Stimulated activated CD4-positive, alpha-beta T cell treated with anti-CD3 and anti-CD28 coated beads, TNF-alpha, amount 100 ng/mL, for 24 hours (primary cell): ENCODE results near the gene CNP.
"Not testable (repeated sequence)": the region's sequence is repeated elsewhere in the genome, so short reads cannot be mapped to it uniquely, and the experiment has no call there.

Source experiments
- DNase-seq, 3 experiments: peaks; one replicate each; pipeline ENCODE4 v3.0.0-alpha.2; 2020; ENCODE audit warnings: low read depth in 3 of 3

CNP gene

DNA sequence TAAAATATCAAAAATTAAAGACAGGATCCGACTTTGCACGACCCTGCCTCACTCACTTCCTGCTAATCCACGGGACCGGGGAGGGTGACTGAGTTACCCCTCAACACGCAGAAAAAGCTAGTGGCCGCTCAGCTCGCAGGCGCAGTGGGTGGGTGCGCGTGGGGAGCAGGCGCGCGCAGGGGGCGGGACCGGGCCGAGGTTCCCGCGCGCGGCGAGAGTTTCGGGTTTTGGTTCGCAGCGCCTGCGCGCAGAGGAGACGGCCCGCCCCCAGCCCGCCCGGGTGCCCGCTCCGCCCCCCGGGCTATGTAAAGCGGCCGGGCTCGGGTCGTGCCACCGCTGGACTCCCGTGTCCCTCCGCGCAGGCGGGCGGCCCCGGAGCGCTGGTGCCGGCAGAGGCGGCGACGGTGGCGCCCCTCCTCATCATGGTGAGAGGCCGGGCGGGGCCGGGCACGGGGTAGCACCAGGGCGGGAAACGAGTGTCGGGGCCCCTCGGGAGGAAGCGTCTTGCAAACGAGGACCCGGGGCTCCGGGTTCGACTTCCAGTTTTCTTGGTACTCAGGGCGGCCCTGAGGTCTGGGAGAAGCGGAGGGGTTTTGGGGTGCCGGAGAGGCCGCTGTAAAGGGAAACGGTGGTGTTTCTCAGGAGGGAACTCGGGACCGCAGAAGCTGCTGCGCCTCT, at the start of gene CNP:
Gene CNP (plus strand): TSS at position 333 of the 678 bp plus-strand sequence. CDS start 90 bp downstream, at position 423.
- peak; percentile 74 to 90 (median 85) for DNase-seq

DNA sequence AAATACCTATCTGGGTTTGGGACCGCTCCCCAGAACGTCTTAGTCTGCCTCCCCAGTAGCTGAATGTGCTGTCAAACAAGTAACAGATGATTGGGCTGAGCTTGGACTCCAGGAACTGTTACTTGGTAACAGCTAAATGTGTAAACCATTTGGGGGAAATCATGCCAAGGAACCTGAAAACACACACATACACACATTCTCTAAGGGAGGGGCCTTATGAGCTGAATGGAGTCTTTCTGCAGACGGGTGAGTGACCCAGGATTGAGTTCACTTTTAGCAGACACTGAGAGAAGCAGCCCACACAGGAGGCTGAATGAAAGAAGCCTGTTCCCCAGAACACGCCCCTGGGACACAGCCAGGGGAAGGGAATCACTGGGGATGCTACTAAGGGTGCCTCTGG, 49.4 kb upstream of the CNP start:
- no peak for DNase-seq

DNA sequence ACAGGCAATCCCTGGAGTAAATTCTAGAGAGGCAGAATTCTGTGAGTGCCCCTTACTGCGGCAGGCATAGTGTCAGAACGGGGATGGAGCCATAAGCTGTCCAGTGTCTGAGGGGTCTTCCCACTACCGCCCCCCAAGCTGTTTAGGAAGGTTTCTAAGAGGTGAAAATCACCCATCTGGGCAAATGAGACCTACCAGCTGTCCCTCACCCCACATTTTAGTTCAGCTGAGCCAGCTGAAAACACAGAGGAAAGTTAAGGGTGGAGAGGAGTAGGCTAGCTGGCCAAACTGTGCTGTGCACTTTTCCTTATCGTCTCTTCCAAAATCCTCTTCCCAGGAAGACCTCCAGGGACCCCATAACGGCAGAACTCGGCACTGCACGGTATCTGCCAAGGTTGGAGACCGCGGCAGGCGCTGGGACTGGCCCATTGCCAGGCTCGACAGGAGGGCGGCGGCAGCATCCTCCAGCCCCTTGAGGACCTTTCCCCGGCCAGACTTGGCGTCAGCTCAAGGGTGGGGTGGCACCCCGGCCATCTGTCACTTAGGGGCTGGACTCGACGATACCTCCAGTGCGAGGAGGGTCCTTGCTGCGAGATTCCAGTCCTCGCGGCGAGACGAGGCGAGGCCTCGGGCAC, 48.8 kb upstream of the CNP start:
- peak in 2 of 3 experiments; percentile 14 to 37 for DNase-seq

DNA sequence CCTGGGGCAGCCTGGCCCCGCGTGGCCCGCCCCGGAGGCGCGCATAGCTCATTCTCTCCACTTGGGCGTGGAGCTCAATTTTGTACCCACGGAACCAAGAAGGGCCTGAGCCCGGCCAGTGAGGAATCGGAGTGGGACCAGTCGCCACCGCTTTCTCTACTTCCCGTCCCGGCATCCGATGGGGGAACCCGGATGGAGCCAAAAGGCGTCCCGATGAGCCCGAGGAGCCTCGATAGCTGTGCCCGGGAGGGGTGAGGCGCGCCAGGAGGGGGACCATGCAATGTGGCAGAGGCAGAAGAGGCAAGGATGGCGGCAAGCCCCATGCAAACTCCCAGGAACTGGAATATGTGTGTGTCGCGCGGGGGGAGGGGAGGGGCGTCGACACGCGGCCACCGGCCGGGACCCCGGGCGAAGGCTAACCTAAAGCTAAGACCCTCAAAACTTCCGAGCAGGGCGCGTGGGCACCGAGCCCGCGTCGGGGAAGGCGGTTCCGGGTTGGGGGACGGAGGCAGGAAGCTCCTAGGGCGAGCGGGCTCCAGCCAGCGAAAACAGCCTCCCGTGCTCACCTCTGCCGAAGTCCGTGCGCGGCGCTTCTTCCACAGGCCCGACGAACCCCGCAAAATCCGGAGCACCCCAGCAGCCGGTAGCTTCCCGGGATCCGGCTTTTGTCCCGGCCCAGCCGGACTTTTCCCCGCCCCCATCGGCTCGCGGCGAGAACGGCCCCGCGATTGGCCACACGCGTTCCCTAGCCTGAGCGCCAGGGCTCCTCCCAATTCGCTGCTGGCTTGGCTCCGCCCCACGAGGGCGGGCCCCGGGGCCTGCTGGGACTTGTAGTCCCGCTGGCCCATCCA, 48.1 kb upstream of the CNP start, which contains the start of gene ACLY:
Gene ACLY (minus strand): TSS at position 638 of the 851 bp plus-strand sequence. CDS start 5,078 bp downstream, outside the sequence.
- DNase-seq: peak; percentile 92 to 97 (median 93)

DNA sequence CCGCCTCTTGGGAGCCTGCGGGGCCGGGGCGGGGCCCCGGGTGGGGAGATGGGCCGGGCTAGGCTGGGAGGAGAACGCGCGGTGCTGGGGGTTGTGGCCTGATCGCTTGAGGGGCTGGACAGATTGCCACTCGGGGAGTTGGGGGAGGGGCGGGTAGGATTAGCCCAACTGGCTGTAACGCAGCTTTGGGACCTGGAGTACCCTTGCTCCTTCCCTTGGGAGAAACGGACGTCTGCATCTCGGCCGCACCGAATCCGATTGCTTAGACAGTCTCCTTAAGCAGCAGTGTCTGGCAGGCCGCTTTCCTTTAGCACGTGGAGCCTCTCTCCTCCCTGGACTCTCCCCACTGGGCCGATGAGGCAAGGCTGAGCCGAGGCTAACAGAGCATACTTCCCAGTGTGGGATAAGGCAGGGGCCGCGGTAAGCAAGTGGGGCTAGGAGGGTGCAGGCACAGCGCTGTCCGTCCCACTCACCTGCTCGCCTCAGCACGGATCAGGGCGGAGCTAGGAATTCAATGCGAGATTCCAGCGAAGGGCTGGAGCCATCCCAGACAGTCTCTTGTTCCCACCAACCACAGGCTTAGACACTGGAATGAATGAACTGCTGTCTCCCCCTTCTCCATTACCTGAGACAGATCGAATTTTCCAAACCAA, 47.3 kb upstream of the CNP start:
- no peak for DNase-seq

DNA sequence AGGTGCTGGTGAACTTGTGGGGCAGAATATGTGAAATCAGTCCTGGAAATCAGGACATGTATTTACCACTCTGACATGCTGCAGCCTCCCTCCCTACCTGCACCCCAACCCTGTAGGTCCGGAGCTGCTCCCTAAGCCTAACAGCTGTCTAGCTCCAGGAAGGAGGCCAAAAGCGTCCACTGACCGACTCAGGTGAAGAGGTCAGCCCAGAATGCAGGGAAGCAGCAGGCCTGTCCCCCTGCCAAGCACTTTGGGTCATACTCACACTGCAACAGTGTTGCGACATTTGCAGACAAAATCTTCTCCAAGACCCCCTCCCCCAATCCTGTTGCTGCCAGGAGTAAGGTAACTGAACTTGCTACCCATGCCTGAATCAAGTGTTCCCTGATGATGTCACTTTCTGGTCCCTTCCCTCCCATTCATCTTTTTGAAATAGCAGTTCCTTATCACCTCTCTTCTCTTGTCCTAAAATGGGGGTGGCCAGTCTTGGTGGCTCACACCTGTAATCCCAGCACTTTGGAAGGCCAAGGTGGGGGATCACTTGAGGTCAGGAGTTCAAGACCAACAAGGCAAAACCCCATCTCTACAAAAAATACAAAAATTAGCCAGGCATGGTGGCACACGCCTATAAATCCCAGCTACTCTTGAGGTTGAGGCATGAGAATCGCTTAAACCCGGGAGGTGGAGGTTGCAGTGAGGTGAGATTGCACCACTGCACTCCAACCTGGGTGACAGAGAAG, 46.6 kb upstream of the CNP start:
- DNase-seq: no peak

DNA sequence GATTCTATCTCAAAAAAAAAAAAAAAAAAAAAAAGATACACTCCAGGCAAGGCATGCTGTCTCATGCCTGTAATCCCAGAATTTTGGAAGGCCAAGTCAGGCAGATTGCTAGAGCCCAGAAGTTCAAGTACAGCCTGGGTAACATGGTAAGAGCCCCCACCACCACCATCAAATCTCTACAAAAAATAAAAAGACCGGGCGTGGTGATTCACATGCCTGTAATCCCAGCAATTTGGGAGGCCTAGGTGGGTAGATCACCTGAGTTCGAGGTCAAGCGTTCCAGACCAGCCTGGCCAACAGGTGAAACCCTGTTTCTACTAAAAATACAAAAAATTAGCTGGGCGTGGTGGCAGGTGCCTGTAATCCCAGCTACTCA, 46.0 kb upstream of the CNP start:
- no peak for DNase-seq

DNA sequence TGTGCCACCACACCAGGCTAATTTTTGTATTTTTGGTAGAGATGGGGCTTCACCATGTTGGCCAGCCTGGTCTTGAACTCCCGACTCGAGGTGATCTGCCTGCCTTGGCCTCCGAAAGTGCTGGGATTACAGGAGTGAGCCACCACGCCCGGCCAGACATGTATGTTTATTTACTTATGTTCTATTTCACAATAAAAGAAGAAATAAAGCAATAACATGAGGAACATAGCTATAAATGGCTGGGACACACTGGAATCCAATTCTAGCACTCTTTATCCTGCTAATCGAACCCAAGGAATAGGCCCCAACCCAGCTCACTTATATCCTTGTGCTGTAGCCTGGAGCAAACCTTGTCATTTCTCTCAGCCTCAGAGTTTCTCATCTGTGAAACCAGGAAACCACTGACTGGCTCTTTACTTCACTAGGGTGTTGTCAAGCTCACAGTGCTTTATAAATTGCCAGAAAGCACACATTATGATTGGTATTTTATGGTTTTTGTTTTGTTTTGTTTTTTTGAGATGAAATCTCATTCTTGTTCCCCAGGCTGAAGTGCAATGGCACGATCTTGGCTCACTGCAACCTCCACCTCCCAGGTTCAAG, 40.5 kb upstream of the CNP start:
- no peak for DNase-seq

DNA sequence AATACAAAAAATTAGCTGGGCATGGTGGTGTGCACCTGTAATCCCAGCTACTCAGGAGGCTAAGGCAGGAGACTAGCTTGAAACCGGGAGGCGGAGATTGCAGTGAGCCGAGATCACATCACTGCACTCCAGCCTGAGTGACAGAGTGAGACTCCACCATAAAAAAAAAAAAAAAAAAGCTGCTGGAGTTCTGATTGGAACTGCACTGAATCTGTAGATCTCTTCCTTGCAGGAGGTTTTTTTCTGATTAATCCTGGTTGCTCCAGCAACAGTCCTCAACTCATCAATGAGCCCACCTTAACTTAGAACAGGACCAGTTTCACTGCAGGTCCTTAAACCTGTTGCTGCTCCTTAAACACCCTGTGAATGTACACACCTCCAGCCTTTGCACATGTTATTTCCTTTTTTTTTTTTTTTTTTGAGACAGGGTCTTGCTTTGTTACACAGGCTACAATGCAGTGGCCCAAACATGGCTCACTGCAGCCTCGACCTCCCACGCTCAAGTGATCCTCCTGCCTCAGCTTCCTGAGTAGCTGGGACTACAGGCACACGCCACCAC, 37.8 kb upstream of the CNP start:
- peak in 1 of 3 experiments; percentile 7 for DNase-seq

DNA sequence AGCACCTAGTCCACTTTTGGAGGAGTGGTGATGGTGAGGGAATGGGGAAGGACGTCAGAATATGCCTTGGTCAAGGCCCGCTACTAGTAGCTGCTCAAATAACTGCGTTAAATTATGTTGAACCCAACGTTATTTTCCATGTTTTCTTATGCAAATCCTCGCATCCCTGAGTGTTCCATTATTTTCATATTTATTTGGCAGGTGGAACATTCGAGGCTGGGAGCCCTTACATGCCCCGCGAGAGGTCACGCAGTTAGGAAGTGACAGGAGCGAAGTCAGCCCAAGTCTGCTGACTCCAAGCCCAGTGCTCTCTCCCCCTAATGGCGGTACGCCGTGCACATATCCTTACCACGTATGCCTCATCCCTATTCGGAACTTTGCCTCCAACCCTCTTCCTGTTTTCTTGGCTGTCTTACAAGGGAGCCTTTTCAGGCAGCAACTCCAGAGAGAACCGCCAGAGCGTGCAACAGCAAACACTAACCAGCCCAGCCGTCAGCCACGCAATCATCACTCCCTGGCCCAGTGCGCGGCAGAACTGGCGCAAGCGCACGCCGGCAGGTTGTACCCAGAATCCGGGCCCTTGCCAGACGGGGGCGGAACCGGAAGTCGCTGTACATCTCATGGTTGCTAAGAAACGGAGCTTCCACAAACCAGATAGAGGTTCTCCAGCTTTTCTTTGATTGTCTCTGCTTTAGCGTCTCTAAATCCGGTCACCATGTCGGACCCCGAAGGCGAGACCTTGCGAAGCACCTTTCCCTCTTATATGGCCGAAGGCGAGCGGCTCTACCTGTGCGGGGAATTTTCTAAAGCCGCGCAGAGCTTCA, 36.4 kb upstream of the CNP start, which contains the start of gene ODAD4:
Gene ODAD4 (plus strand): TSS at position 609 of the 824 bp plus-strand sequence. CDS start 107 bp downstream, at position 716.
- peak; percentile 93 to 96 (median 93) for DNase-seq

DNA sequence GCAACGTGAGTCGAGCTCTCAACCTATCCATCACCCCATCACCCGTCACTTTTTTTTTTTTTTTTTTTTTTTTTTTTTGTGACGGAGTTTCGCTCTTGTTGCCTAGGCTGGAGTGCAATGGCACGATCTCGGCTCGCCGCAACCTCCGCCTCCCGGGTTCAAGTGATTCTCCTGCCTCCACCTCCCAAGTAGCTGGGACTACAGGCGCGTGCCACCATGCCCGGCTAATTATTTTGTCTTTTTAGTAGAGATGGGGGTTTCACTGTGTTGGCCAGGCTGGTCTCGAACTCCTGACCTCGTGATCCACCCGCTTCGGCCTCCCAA, 35.8 kb upstream of the CNP start:
- not testable (repeated sequence) for DNase-seq

DNA sequence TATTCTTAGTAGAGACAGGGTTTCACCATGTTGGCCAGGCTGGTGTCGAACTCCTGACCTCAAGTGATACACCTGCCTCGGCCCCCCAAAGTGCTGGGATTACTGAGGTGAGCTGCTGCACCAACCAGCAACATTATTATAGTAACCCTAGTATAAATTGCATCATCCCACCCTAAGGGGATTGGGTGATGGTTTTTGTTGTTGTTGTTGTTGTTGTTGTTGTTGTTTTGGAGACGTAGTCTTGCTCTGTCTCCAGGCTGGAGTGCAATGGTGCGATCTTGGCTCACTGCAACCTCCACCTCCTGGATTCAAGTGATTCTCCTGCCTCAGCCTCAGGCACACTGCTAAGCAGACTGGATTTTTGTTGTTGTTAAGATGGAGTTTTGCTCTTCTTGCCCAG, 34.9 kb upstream of the CNP start:
- not testable (repeated sequence) for DNase-seq

DNA sequence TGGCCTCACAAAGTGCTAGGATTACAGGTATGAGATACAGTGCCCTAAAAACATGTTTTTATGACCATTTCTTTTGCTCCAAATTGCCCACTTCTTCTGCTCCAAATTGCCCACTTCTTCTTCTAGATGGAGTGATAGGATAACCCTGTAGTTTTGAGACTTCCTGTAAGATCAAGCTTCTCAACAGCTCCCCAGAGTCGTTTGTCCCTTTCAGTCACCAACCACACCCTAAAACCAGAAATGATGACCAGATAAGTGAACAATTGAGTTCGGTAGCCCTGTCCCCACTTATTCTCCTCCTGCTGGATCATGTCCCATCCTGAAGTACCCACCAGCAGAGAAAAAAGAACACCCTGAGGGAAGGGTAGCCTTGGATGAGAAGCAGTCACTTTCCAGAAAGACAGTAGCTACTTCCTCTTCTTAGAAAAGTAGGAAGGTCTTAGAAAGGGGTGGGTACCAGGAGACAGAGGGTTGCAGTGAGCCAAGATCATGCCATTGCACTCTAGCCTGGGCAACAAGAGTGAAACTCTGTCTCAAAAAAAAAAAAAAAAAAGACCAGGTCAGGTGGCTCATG, 33.7 kb upstream of the CNP start:
- no peak for DNase-seq

DNA sequence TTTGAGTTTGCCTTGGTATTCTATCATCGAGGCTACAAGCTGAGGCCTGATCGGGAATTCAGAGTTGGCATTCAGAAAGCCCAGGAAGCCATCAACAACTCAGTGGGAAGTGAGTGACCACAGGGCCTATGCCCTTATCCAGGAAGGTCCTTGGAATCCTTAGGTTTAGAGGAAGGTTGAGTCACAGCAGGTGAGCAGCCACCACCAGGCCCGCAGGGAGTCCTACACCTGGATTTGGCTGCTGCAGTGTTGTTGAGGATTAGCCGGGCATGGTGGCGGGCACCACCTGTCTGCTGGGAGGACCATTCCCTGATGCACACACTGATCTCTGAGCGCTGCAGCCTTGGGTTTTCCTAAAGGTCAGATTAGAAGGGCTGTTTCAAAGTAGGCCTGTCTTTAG, 31.0 kb upstream of the CNP start:
- no peak for DNase-seq

DNA sequence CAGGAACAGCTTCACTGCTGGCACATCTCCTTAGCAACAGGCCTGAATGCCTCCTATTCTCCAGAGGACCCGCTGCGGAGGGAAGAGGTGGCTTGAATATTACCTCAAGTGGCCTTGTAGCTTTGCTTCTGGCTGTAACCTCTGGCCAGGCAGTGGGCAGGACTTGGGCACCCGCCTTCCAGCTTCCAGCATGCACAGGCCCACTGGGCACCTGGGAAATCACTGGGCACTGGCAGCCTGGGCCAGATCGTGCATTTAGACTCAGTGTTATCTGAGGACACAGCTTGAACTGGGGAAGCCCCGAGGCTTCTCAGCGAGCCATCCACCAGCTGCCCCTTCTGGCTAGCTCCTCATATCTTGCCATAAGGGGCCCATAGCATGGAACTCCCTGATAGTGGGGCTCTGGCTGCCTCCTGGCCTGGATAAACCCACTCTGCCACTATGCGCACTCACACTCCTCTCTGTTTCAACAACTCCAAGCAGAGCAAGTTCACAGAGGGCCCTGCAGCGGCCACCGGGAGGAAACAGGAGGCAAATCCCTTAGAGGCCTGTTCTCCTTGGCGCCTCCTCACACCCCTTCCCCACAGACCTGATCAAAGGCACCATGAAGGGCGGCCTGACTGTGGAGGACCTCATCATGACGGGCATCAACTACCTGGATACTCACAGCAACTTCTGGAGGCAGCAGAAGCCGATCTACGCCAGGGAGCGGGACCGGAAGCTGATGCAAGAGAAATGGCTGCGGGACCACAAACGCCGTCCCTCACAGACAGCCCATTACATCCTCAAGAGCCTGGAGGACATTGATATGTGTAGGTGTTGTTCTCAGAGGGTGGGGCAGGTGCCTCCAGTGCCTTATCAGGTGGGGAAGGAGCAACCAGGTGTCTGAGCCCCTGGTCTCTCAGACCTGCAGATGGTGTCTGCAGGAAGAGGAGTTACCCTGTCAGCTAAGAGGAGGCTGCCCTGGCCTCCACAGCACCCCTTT, 28.3 kb upstream of the CNP start:
- DNase-seq: no peak

DNA sequence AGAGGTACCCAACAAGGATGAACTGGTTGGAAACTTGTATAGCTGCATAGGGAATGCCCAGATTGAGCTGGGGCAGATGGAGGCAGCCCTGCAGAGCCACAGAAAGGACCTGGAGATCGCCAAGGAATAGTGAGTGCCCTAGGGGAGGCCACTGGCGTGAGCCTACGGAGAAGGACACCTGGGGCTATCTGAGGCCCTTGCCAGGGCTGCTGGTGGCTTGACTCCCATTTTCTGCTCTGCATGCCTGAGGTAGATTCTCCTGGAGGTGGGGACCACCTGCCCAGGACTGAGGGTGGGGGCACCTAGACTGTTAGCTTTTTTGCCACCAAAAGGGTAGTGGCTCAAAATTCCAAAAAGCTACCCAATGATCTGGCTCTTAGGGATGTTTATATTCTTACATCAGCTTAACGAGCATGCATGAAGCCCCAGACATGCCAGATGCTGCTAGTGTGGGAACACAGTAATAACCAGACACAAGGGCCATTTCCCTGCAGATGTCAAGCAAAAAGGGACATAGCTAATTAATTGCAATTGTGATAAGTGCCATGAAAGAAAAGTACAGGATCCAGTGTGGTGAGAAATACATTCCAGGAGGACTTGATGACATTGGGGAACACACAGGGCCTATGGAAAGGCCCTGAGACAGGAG, 27.4 kb upstream of the CNP start:
- no peak for DNase-seq

DNA sequence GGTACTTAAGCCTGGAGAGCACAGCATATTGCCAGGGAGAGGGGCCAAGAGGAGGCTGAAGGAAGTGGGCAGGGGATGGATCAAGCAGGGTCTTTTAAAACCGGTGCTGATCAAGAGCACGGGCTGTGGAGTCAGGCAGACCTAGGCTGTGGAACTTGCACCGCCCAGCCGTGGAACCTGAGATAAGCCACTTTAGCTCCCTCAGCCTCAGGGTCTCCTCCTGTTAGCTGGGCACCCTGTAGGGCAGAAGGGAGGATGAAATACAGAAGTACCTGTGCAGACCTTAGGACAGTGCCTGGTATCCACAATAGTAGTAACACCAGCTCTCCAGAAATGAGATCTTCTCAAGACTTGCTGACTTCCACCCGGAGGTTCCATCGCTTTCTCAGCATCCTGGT, 26.9 kb upstream of the CNP start:
- no peak for DNase-seq

DNA sequence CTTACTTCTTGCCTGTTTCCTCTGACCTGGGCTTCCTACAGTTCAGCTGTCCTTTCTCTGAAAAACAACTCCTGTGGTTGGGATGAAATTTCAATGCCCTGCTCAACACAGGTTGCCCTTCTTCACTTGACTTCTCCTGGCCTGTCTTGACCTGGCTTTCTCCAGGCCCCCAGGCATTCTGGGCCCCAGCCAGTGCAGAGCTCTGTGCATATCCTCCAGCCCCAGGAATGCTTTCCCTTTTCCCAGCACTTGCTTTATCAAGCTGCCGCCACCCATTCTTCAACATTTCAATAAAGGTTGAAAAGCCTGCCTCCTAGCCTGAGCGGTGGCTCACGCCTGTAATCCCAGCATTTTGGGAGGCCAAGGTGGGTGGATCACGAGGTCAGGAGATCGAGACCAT, 25.4 kb upstream of the CNP start:
- no peak for DNase-seq
